Heart right ventricle (tissue), 16 donors: ENCODE results near the gene CDC45. TPM values are rescaled to one million over a fixed set of nuclear protein-coding genes. Genes with fewer than 3 reads are reported as not detected.

ENCODE experiments used
- ATAC-seq, 8 donors: fragments of 200-7000 bp; cut with Tn5 transposase; one replicate each; pipeline ENCODE4 v1.9.1; 2020; ENCODE audit warnings: mild to moderate bottlenecking in 8 of 8, moderate library complexity in 8 of 8, moderate number of reproducible peaks in 1 of 8
- DNase-seq, 2 donors: peaks; one replicate each; pipeline ENCODE4 v3.0.0-alpha.2; 2020
- H3K27ac ChIP-seq, 10 donors: fragments of 200-600 bp; sonication (generic) in 2 of 10; one replicate each; pipeline versions ENCODE4 v1.5.0 to v1.8.0; 2020 to 2022; ENCODE audit warnings: mild to moderate bottlenecking in 3 of 10
- H3K27me3 ChIP-seq, 7 donors: fragments of 200-600 bp; one replicate each; pipeline ENCODE4 v1.8.0; 2021 to 2022; ENCODE audit warnings: mild to moderate bottlenecking in 2 of 7
- H3K36me3 ChIP-seq, 9 donors: fragments of 200-600 bp; sonication (generic) in 1 of 9; one replicate each; pipeline versions ENCODE4 v1.5.0 to v1.8.0; 2020 to 2022; ENCODE audit warnings: mild to moderate bottlenecking in 2 of 9
- H3K4me1 ChIP-seq, 9 donors: fragments of 200-600 bp; sonication (generic) in 1 of 9; one replicate each; pipeline versions ENCODE4 v1.5.0 to v1.8.0; 2020 to 2022; ENCODE audit warnings: mild to moderate bottlenecking in 4 of 9
- H3K4me3 ChIP-seq, 10 donors: fragments of 200-600 bp; sonication (generic) in 2 of 10; one replicate each; pipeline versions ENCODE4 v1.5.0 to v1.8.0; 2020 to 2022; ENCODE audit warnings: mild to moderate bottlenecking in 7 of 10, moderate library complexity in 2 of 10
- H3K9me3 ChIP-seq, 11 donors: fragments of 200-600 bp in 10 of 11; sonication (generic) in 2 of 11; one replicate each; pipeline versions ENCODE4 v1.5.0 to v1.8.0; 2013 to 2022; ENCODE audit warnings: mild to moderate bottlenecking in 2 of 11, control low read depth in 1 of 11, moderate library complexity in 1 of 11
- WGBS, 2 donors: extraction: QIAGEN DNeasy Blood & Tissue Kit; methylation state at CpG; one replicate each; pipeline ENCODE4 v1.1.7; 2013; ENCODE audit warnings: inconsistent platforms in 1 of 2; 5-methylcytosine and 5-hydroxymethylcytosine counted together
- intact Hi-C, 10 donors: fragments of 100-400 bp; cut with DNase I; formaldehyde crosslinking; loops; one replicate each; pipeline versions ENCODE4 v1.11.1 to v1.14.2; 2022
- polyA plus RNA-seq, 2 donors: library from polyadenylated mRNA; stranded (reverse); fragments of 200-250 nt; gene quantifications; one replicate each; pipeline ENCODE4 v1.2.3, GENCODE V29; 2013
- total RNA-seq, 10 donors: library from RNA; stranded (reverse); fragmentation: NEBNext Ultra II Directional in 3 of 10; extraction: Animal tissue kit (Norgen Biotek cat#: 25700) in 3 of 10; gene quantifications; one replicate each; pipeline versions ENCODE4 v1.2.1 to v1.2.4, GENCODE V29; 2021 to 2023
- TF ChIP-seq, protein P1 (sequence below), 9 donors: fragments of 200-600 bp; sonication (generic) in 2 of 9; IDR thresholded peaks; one replicate each; pipeline versions ENCODE4 v1.5.0 to v1.8.0; 2021 to 2022; ENCODE audit warnings: antibody characterized with exemption in 9 of 9, mild to moderate bottlenecking in 5 of 9, moderate library complexity in 1 of 9
- donor health status: Arrhythmogenic right ventricular cardiomyopathy.
- donor health status: ischemic (EF 13 %, LVEDD 7.1; RV severe dilation, severe dysfunction).
- donor health status: healthy with polysubstance abuse.
- donor health status: DM: no; HTN: yes; CAD: no.
- donor health status: DM: no; HTN: no; CAD: no.
- donor health status: ischemic (EF 25% LVEDD 6.9; RV normal size, moderate dysfunction).
- donor health status: ischemic (EF 25% LVEDD 5.7; RV mildly dilated, moderate dysfunction).
- donor health status: healthy.
- donor health status: DM: yes; HTN: yes; CAD: no.
- donor health status: Ischemic cardiomyopathy.
- donor health status: ischemic (EF 35%, LVEDD 5.7; RV mildly dilated, moderate dysfunction).
- donor health status: nonischemic (EF 11% LVEDD 7.7; RV severe dilation, severe dysfunction).
- donor health status: DM: yes; HTN: yes; CAD: no.
- donor health status: PGD.
- donor health status: ischemic (EF 29% LVEDD 5.4; RV normal size, mild dysfunction).
- donor health status: nonischemic (EF 23%, LVEDD 6.1; RV moderate dilation, normal function).

The CDC45 gene
- total and polyA plus RNA-seq, 12 donors: 0.15 to 3.4 (median 0.57) TPM; not detected in 4

DNA sequence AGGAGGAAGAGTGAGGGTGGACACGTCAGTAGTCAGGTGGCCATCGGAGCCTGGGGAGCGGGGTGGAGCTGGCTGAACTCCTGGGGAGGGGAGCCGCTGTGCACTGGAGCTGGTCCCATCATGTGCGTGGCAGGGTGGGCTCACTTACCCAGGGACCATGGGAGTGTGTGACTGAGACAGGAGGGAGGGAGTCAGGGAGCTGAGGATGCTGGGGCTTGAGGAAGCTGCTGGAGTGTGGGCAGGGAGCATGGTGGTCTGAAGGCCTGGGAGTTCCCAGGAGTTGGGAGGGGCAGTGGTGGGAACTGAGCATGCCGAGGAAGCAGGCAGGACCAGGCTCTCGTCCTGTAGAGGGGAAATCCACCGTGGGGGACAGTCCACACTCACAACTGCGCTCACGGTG lies 26.5 kb downstream of the CDC45 start:
- intact Hi-C loops: no loop called here
- 92 to 97% methylated on average over 10 of the region's 10 CpGs for WGBS, 2 donors
- H3K4me1 ChIP-seq: no peaks in the 10 kb centered on the region
- DNase-seq: no peak
- H3K9me3 ChIP-seq: no peaks in the 10 kb centered on the region
- peaks cover 0 to 5% (median 0%) of the 10 kb centered on the region in 9 donors for H3K36me3 ChIP-seq
- H3K4me3 ChIP-seq: no peak overlapping the region
- TF ChIP-seq, protein P1, sequence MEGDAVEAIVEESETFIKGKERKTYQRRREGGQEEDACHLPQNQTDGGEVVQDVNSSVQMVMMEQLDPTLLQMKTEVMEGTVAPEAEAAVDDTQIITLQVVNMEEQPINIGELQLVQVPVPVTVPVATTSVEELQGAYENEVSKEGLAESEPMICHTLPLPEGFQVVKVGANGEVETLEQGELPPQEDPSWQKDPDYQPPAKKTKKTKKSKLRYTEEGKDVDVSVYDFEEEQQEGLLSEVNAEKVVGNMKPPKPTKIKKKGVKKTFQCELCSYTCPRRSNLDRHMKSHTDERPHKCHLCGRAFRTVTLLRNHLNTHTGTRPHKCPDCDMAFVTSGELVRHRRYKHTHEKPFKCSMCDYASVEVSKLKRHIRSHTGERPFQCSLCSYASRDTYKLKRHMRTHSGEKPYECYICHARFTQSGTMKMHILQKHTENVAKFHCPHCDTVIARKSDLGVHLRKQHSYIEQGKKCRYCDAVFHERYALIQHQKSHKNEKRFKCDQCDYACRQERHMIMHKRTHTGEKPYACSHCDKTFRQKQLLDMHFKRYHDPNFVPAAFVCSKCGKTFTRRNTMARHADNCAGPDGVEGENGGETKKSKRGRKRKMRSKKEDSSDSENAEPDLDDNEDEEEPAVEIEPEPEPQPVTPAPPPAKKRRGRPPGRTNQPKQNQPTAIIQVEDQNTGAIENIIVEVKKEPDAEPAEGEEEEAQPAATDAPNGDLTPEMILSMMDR (IDR thresholded peaks at IDR 0.05): no peak
- no peaks in the 10 kb centered on the region for H3K27me3 ChIP-seq
- no peak overlapping the region for H3K27ac ChIP-seq
- ATAC-seq: no peak

DNA sequence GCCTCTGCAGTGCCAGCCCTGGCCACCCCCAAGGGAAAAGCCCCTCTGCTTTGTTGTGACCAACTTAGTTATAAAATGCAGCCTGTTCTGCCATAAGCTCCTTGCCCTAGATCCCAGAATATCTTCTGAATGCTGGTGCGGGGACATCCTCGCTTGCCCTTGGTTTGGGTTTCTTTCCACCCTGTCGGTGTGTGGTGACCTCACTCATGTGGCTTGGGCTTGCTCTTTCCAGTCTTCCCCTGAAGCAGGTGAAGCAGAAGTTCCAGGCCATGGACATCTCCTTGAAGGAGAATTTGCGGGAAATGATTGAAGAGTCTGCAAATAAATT lies 27.8 kb downstream of the CDC45 start:
- Histone ChIP-seq H3K27me3 (no peaks in the 10 kb centered on the region), H3K9me3 (no peaks in the 10 kb centered on the region), H3K36me3 (peaks cover 0 to 10% (median 0%) of the 10 kb centered on the region in 9 donors), H3K27ac (no peak overlapping the region), H3K4me3 (no peak overlapping the region), H3K4me1 (no peaks in the 10 kb centered on the region)
- DNase-seq (no peak), ATAC-seq (no peak)
- intact Hi-C loops: no loop called here
- TF ChIP-seq, protein P1 (IDR thresholded peaks at IDR 0.05): no peak
- 97 to 99% methylated on average over 4 of the region's 4 CpGs for WGBS, 2 donors

DNA sequence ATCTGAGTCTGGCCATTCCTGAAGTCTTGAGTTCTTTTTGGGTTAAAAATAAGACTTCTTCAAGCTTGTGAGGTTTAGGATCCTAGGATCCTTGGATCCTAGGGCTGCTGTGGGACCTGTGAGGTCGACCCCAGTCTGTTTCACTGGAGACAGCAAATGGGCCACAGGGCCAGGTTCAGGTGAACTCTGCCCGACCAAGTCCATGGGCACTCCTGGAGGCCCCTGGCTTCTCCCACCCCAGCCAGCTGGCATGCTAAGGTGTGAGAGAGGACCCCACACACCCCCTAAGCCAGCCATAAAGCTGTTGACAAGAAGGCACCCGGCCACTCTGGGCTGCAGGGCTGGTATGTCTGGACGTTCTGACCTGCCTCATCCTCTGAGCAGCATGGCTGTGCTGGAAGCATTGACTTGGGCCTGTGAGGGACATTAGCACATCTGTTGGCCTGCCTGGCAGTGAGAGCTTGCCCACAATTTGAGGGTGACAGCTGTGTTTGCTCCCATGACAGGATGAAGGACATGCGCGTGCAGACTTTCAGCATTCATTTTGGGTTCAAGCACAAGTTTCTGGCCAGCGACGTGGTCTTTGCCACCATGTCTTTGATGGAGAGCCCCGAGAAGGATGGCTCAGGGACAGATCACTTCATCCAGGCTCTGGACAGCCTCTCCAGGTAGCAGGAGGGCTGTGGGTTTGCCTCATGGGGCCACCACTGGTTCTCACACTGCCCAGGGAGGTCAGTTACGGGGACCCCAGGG lies 28.5 kb downstream of the CDC45 start:
- Histone ChIP-seq H3K9me3 (peaks cover 0 to 6% (median 0%) of the 10 kb centered on the region in 11 donors), H3K4me3 (no peak overlapping the region), H3K27ac (no peak overlapping the region), H3K4me1 (no peaks in the 10 kb centered on the region), H3K27me3 (no peaks in the 10 kb centered on the region), H3K36me3 (peaks cover 0 to 13% (median 0%) of the 10 kb centered on the region in 9 donors)
- DNase-seq (no peak), ATAC-seq (no peak)
- WGBS, 2 donors: 94 to 96% methylated on average over 10 of the region's 10 CpGs
- TF ChIP-seq, protein P1 (IDR thresholded peaks at IDR 0.05): no peak
- intact Hi-C loops: no loop called here

DNA sequence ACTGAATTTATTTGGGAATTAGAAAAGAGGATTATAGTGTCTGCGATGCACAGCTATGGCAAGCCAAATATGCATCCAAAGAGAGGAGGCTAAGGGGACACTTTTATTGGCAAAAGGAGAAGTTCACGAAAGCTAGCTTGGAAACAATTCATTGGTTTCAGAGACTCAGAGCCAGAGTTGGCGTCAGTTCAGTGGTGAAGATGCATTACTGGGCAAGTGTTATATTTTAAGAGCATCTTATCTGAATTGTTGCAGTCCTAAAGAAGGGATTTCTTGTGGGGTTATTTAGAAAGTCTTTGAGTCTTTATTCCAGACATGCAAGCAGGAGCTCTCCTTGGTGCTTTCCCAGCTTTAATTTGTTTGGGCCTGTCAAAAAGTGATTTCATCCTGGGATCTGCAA lies 29.5 kb downstream of the CDC45 start:
- H3K27me3 ChIP-seq: no peaks in the 10 kb centered on the region
- 80 to 81% methylated on average over 3 of the region's 3 CpGs for WGBS, 2 donors
- H3K36me3 ChIP-seq: peaks cover 0 to 16% (median 0%) of the 10 kb centered on the region in 9 donors
- no peak for DNase-seq
- no peak for ATAC-seq
- TF ChIP-seq, protein P1 (IDR thresholded peaks at IDR 0.05): no peak
- peaks cover 0 to 16% (median 0%) of the 10 kb centered on the region in 11 donors for H3K9me3 ChIP-seq
- no peak overlapping the region for H3K27ac ChIP-seq
- no peaks in the 10 kb centered on the region for H3K4me1 ChIP-seq
- H3K4me3 ChIP-seq: no peak overlapping the region
- intact Hi-C loops: no loop called here
